ENCODE measurements around the gene ZSWIM5. TPM values are rescaled to one million over a fixed set of nuclear protein-coding genes. Genes with fewer than 3 reads are reported as not detected.
"Not testable (repeated sequence)": the region's sequence is repeated elsewhere in the genome, so short reads cannot be mapped to it uniquely, and the experiment has no call there.

Gene ZSWIM5
- total RNA-seq, 1 donor from 2014 or later = 4.1 TPM

GRCh38 chr1:45097944-45098343 is 108.5 kb downstream of the ZSWIM5 start:
- Histone ChIP-seq H3K4me1 (no peaks in the 10 kb centered on the region), H3K27ac (no peak overlapping the region), H3K4me3 (no peak overlapping the region), H3K27me3 (no peaks in the 10 kb centered on the region), H3K36me3 (no peaks in the 10 kb centered on the region), H3K9me3 (no peaks in the 10 kb centered on the region)
- DNase-seq (no peak), ATAC-seq (no peak)
- intact Hi-C loops (cut with DNase I) = no loop called here
- TF ChIP-seq CTCF (IDR thresholded peaks at IDR 0.05) = no peak

GRCh38 chr1:45097079-45097478 is 109.3 kb downstream of the ZSWIM5 start:
- no peak overlapping the region for H3K27ac ChIP-seq
- H3K9me3 ChIP-seq = no peaks in the 10 kb centered on the region
- DNase-seq = no peak
- no peak for TF ChIP-seq CTCF (IDR thresholded peaks at IDR 0.05)
- H3K4me1 ChIP-seq = no peaks in the 10 kb centered on the region
- ATAC-seq = no peak
- H3K36me3 ChIP-seq = no peaks in the 10 kb centered on the region
- H3K27me3 ChIP-seq = no peaks in the 10 kb centered on the region
- no peak overlapping the region for H3K4me3 ChIP-seq
- intact Hi-C loops (cut with DNase I) = no loop called here

- Histone ChIP-seq H3K27ac (no peak overlapping the region), H3K9me3 (no peaks in the 10 kb centered on the region), H3K4me1 (no peaks in the 10 kb centered on the region), H3K4me3 (no peak overlapping the region), H3K36me3 (no peaks in the 10 kb centered on the region), H3K27me3 (no peaks in the 10 kb centered on the region)
- ATAC-seq (no peak), DNase-seq (no peak)
- intact Hi-C loops (cut with DNase I) = no loop called here
- no peak for TF ChIP-seq CTCF (IDR thresholded peaks at IDR 0.05)
Observed at GRCh38 chr1:45095450-45095849, 111.0 kb downstream of the ZSWIM5 start.

- DNase-seq; H3K36me3 ChIP-seq; ATAC-seq; H3K27me3 ChIP-seq; intact Hi-C loops (cut with DNase I); H3K4me1 ChIP-seq; H3K9me3 ChIP-seq; H3K4me3 ChIP-seq; H3K27ac ChIP-seq: not testable (repeated sequence)
Observed at GRCh38 chr1:45094371-45094770, 112.0 kb downstream of the ZSWIM5 start.

GRCh38 chr1:45093334-45093733 is 113.1 kb downstream of the ZSWIM5 start:
- intact Hi-C loops (cut with DNase I) = no loop called here
- H3K27me3 ChIP-seq = no peaks in the 10 kb centered on the region
- DNase-seq (no peak), ATAC-seq (no peak)
- H3K9me3 ChIP-seq = no peaks in the 10 kb centered on the region
- H3K27ac ChIP-seq = no peak overlapping the region
- H3K36me3 ChIP-seq = no peaks in the 10 kb centered on the region
- H3K4me1 ChIP-seq = no peaks in the 10 kb centered on the region
- no peak overlapping the region for H3K4me3 ChIP-seq
- no peak for TF ChIP-seq CTCF (IDR thresholded peaks at IDR 0.05)

- Histone ChIP-seq H3K27me3 (no peaks in the 10 kb centered on the region), H3K27ac (no peak overlapping the region), H3K36me3 (no peaks in the 10 kb centered on the region), H3K9me3 (no peaks in the 10 kb centered on the region), H3K4me3 (no peak overlapping the region), H3K4me1 (no peaks in the 10 kb centered on the region)
- DNase-seq = no peak
- intact Hi-C loops (cut with DNase I) = no loop called here
- no peak for TF ChIP-seq CTCF (IDR thresholded peaks at IDR 0.05)
- ATAC-seq = no peak
Observed at GRCh38 chr1:45089711-45090110, 116.7 kb downstream of the ZSWIM5 start.

Measured in upper lobe of right lung (tissue), 1 donor.